GM18519 (cell line): ENCODE data around the gene PARM1.

Experiments
- ATAC-seq: cut with Tn5 transposase; IDR thresholded peaks from one replicate; pipeline ENCODE4 v1.9.1; 2021; ENCODE audit warnings: mild to moderate bottlenecking, moderate library complexity; ENCODE audit not compliant: unreplicated experiment, low FRiP score

The PARM1 gene

DNA sequence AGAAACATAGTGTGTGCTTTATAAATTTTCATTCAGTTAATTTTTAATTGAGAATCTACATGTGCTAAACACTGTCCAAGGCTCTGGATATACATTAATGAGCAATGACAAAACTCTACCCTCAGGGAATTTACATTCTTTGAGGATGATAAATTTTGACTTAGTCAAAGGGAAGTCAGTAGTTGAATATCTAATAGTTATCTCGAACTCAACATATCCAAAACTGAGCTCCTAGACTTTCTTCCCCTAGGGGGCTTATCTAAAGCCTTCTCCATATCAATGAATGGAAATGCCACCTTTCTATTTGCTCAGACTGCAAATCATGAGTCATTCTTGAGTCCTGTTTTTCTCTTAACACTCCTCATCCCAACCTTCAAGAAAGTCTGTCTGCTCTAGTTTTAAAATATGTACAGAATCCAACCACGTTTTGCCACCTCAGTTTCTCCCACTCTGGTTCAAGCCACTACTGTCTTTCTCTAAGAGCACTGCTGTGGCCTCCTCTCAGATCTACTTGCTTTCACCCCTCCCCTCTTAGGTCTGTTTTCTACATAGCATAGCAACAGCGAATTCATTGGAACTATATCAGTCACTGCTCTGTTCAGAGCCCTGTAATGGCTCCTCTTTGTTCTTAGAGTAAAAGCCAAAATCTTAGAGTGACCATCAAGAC, 9.5 kb downstream of the PARM1 start:
- no peak for ATAC-seq

- ATAC-seq = no peak
Measured at GRCh38 chr4:74942918-74943253, 10.0 kb downstream of the PARM1 start.

DNA sequence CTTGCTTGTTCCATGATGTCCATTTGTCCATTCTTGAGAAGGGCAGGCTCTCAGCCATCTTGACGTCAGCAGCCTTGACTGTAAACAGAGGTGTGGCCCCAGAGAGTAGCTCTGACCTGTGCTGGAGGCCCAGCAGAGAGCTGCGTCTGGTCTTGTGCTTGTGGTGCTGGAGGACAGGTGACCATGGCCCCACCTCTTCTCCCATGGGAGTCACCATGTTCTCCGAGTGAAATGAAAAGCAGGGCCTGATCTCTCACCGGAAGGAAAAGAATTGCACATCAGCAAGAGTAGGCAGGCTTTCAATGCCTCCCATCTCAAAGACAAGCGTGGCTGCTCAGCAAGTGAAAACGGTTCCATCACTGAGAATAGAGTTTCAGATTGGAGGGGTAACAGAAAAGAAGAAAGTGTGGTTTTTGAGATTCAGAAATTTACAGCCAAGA, 11.5 kb downstream of the PARM1 start:
- no peak for ATAC-seq

DNA sequence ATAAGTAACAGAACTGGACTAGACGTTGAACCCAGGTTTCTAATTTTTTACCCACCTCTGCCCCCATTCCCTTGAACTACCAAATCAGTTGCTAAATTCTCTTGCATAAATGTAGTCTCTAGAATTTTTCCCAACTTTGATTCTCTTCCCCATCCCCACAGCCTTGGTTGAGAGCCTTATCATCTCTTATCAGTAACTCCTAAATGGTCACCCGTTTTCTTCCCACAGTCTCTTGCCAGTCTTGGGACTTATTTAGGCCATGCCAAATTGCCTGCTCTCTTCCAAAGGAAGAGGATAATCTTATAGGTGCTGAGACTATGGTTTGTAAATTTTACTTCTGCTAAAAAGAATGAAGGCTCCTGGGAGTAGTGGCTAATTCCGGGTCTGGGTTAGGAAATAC, 13.3 kb downstream of the PARM1 start:
- no peak for ATAC-seq

DNA sequence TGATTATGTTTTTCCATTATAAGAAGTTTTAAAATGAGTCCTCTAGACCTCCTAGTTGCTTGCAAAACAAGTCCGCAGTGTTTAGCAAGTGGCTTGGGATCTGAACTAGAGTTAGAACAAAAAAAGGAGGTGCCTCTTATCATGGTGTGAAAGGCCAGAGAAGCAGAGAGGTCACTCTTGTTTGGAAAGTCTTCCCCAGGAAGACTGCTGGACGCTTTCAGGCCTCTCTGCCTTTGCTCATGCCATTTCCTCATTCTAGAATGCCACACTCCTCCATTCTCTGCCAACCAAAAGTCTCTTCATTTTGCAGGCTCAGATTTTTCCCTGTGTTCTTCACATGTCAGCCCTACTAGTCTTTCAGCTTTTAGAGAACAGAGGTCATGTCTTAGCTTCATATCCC, 14.9 kb downstream of the PARM1 start:
- no peak for ATAC-seq

DNA sequence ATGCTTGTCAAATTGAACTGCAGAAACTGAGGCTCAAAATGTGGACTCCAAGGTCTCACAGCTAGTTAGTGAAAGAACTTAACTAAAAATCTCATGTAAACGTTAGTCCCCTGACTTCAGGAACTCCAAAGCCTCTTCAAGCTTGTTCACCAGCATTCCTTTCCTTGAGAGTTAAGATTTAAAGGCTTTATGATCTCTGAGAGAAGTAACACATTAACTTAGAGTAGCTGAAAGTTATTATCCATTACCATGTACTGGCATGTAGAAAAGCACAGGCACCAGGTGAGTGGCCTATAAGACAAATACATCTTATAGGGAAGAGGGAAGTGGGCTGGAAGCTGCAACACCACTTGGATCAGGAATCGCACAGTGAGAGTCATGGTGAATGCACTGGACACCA, 15.3 kb downstream of the PARM1 start:
- no peak for ATAC-seq

DNA sequence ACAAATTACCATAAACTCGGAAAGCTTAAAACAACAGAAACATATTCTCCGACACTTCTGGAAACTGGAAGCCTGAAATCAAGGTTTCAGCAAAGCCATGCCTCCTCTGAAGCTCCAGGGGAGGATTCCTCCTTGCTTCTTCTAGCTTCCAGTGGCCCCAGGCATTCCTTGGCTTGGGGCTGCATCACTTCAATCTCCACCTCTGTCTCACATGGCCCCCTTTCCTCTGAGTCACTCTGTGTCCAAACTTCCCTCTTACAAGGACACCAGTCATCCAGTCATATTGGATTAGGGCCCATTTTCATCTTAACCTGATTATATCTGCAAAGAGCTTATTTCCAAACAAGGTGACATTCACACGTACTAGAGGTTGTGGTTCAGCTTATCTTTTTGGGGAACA, 17.3 kb downstream of the PARM1 start:
- ATAC-seq = no peak

DNA sequence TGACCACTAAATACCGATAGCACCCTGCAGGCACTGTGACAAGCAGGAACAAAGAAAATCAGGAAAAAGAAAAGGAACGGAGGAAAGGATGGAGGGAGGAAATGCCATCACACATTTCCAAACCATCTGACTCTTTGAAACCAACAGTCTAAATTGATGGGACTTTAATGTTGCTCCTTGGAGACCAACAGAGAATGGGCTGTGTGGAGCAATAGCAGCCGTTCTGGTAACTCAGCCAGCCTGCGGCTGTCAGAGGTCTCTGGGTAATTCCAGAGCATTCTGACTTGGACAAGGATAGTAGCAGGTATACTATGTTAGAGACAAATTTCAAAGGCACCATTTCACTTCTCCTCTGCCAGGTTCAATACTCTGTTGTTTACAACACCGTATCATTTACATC, 18.0 kb downstream of the PARM1 start:
- no peak for ATAC-seq

- no peak for ATAC-seq
Measured at GRCh38 chr4:74953647-74954046, 20.7 kb downstream of the PARM1 start.

GRCh38 chr4:74958881-74959280, 26.0 kb downstream of the PARM1 start:
- no peak for ATAC-seq

GRCh38 chr4:74961230-74961629, 28.3 kb downstream of the PARM1 start:
- ATAC-seq = no peak

DNA sequence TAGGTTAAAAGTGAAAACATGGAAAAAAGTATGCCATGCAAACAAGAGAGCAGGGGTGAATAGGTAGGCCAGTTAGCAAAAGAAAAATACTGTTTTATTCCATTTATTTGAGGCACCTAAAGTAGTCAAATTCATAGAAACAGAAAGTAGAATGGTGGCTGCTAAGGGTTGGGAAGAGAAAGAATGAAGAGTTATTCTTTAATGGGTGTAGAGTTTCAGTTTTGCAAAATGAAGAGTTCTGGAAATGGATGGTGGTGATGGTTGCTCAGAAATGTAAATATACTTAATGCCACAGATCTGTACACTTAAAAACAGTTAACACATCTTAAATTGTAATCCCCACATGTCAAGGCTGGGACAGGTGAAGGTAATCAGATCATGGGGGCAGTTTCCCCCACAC, 29.7 kb downstream of the PARM1 start:
- ATAC-seq = no peak

- no peak for ATAC-seq
Measured at GRCh38 chr4:74964311-74964710, 31.4 kb downstream of the PARM1 start.

DNA sequence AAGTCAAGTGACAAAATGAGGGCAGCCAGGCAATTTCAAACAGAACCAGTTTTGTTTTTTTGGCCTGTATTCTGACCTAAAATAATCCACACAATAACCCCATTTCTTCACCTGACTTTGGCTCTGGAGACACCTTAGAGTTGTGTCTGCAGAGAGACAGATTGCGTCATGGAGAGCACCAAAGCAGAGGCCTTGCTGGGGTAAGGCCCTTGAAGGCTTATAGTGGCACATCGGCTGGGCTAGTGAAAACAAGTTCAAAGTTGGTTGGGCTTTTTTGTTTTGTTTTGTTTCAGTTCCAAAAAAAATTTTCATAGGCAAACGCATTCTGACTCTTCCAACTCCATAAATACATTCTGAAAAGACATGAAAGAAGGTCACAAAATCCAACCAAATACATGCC, 34.4 kb downstream of the PARM1 start:
- no peak for ATAC-seq

DNA sequence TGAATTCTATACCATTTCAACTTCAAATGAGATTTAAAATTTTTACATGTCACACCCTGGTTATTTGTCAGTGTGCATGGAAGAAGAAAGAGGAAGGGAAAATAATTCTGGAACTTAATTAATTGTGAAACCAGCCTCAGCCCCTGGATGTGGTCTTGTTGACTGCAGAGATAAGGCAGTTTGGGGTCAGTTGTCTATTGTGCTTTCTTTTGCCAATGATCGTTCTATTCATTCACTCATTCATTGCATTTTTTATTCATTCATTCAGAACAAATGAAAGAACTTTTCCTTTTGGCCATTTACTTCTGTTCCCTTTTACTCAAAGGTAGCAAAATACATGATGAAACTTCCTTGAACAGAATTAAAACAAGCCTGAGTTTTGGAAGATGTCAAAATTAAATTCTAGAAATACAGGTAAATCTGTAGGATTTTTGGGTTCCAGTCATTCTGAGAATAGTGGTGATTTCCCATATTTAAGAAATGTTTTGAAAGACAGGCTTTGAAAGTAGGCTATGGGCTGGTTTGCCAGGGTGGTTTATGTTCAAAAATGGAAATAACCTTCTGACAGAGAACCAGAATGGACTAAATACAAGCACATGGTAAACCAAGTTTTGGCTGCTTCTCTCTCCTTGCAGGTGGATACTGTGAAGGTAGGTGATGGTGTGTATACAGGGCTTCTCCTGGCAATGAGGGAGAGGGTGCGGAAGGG, 35.7 kb downstream of the PARM1 start:
- ATAC-seq = peak; percentile 61

- no peak for ATAC-seq
Measured at GRCh38 chr4:74969507-74970474, 36.9 kb downstream of the PARM1 start.

- ATAC-seq = no peak
Measured at GRCh38 chr4:74970577-74970976, 37.7 kb downstream of the PARM1 start.

DNA sequence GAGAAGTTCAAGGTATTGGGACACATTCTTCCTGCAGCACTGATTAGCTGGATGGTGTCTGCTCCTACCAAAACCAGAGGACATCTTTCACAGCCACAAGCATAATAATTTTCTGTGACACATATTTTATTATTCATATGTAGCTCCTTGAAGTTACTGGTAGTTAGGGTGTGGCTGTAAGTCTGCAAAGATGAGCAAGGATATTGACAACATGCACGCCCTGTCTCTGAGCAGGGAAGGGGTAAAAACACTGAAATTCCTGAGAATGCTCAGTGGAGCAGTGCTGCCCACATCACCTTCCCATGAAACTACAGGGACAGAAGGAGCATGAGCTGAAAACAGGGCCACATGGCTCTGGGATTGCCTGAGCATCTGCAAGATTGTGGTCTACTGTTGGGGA, 38.9 kb downstream of the PARM1 start:
- ATAC-seq = no peak

- ATAC-seq = no peak
Measured at GRCh38 chr4:74975082-74975481, 42.2 kb downstream of the PARM1 start.

GRCh38 chr4:74975848-74976824, 43.2 kb downstream of the PARM1 start:
- ATAC-seq = no peak
